ENCODE data around the gene HVCN1. TPM values are rescaled to one million over a fixed set of nuclear protein-coding genes. Genes with fewer than 3 reads are reported as not detected.
A peak's percentile ranks its signal among the peaks of the same experiment; 100 is the strongest.

The HVCN1 gene
- total RNA-seq, 2 donors from 2014 or later: 2.8 to 6.3 TPM

- H3K27ac Mint-ChIP-seq: no peak overlapping the region
- DNase-seq (ENCODE audit: low spot score in 2 of 2) (no peak), ATAC-seq (no peak)
- H3K36me3 Mint-ChIP-seq: no peaks in the 10 kb centered on the region
- H3K9me3 Mint-ChIP-seq: no peaks in the 10 kb centered on the region
Observed at GRCh38 chr12:110708917-110709316, 20.0 kb upstream of the HVCN1 start.

GRCh38 chr12:110705309-110705708, 16.4 kb upstream of the HVCN1 start:
- Mint-ChIP-seq H3K27ac (no peak overlapping the region), H3K36me3 (no peaks in the 10 kb centered on the region), H3K9me3 (no peaks in the 10 kb centered on the region)
- DNase-seq (ENCODE audit: low spot score in 2 of 2) (no peak), ATAC-seq (no peak)

GRCh38 chr12:110704750-110705149, 15.8 kb upstream of the HVCN1 start:
- no peaks in the 10 kb centered on the region for H3K36me3 Mint-ChIP-seq
- peak overlapping the region in 1 of 2 donors; percentile 60 for H3K27ac Mint-ChIP-seq
- DNase-seq (ENCODE audit: low spot score in 2 of 2) (no peak), ATAC-seq (peak; percentile 41 to 67)
- no peaks in the 10 kb centered on the region for H3K9me3 Mint-ChIP-seq

- H3K36me3 Mint-ChIP-seq: no peaks in the 10 kb centered on the region
- no peak for DNase-seq (ENCODE audit: low spot score in 2 of 2)
- no peaks in the 10 kb centered on the region for H3K9me3 Mint-ChIP-seq
- ATAC-seq: no peak
- H3K27ac Mint-ChIP-seq: no peak overlapping the region
Observed at GRCh38 chr12:110704231-110704630, 15.3 kb upstream of the HVCN1 start.

- DNase-seq (ENCODE audit: low spot score in 2 of 2) (no peak), ATAC-seq (no peak)
- Mint-ChIP-seq H3K9me3 (no peaks in the 10 kb centered on the region), H3K27ac (no peak overlapping the region), H3K36me3 (no peaks in the 10 kb centered on the region)
Observed at GRCh38 chr12:110702081-110702480, 13.2 kb upstream of the HVCN1 start.

GRCh38 chr12:110699591-110700445, 10.9 kb upstream of the HVCN1 start:
- H3K9me3 Mint-ChIP-seq: no peaks in the 10 kb centered on the region
- DNase-seq (ENCODE audit: low spot score in 2 of 2) (no peak), ATAC-seq (no peak)
- H3K27ac Mint-ChIP-seq: no peak overlapping the region
- H3K36me3 Mint-ChIP-seq: no peaks in the 10 kb centered on the region

- DNase-seq (ENCODE audit: low spot score in 2 of 2): peak; percentile 65 to 74
- Mint-ChIP-seq H3K9me3 (no peaks in the 10 kb centered on the region), H3K27ac (peak overlapping the region in 1 of 2 donors; percentile 80), H3K36me3 (no peaks in the 10 kb centered on the region)
- ATAC-seq: peak; percentile 98 to 99
Observed at GRCh38 chr12:110698171-110698902, 9.4 kb upstream of the HVCN1 start.

- ATAC-seq: no peak
- DNase-seq (ENCODE audit: low spot score in 2 of 2): no peak
- Mint-ChIP-seq H3K27ac (peak overlapping the region in 1 of 2 donors; percentile 48), H3K9me3 (no peaks in the 10 kb centered on the region), H3K36me3 (no peaks in the 10 kb centered on the region)
Observed at GRCh38 chr12:110697236-110697635, 8.3 kb upstream of the HVCN1 start.

- DNase-seq (ENCODE audit: low spot score in 2 of 2) (no peak), ATAC-seq (no peak)
- no peaks in the 10 kb centered on the region for H3K36me3 Mint-ChIP-seq
- no peaks in the 10 kb centered on the region for H3K9me3 Mint-ChIP-seq
- H3K27ac Mint-ChIP-seq: no peak overlapping the region
Observed at GRCh38 chr12:110696283-110696682, 7.4 kb upstream of the HVCN1 start.

- no peak for ATAC-seq
- no peak for DNase-seq (ENCODE audit: low spot score in 2 of 2)
- no peak overlapping the region for H3K27ac Mint-ChIP-seq
- H3K36me3 Mint-ChIP-seq: no peaks in the 10 kb centered on the region
- no peaks in the 10 kb centered on the region for H3K9me3 Mint-ChIP-seq
Observed at GRCh38 chr12:110694330-110694901, 5.5 kb upstream of the HVCN1 start.

GRCh38 chr12:110693731-110694130, 4.8 kb upstream of the HVCN1 start:
- Mint-ChIP-seq H3K27ac (no peak overlapping the region), H3K36me3 (no peaks in the 10 kb centered on the region), H3K9me3 (no peaks in the 10 kb centered on the region)
- ATAC-seq (no peak), DNase-seq (ENCODE audit: low spot score in 2 of 2) (no peak)

- H3K27ac Mint-ChIP-seq: peak overlapping the region in 1 of 2 donors; percentile 51
- H3K9me3 Mint-ChIP-seq: no peaks in the 10 kb centered on the region
- DNase-seq (ENCODE audit: low spot score in 2 of 2) (no peak), ATAC-seq (no peak)
- no peaks in the 10 kb centered on the region for H3K36me3 Mint-ChIP-seq
Observed at GRCh38 chr12:110690127-110690430, 1.2 kb upstream of the HVCN1 start.

GRCh38 chr12:110689281-110690126, 589 bp upstream of the HVCN1 start:
- H3K9me3 Mint-ChIP-seq: no peaks in the 10 kb centered on the region
- H3K36me3 Mint-ChIP-seq: no peaks in the 10 kb centered on the region
- ATAC-seq: peak; percentile 77 to 82
- DNase-seq (ENCODE audit: low spot score in 2 of 2): peak in 1 of 2 donors; percentile 36
- H3K27ac Mint-ChIP-seq: peak overlapping the region; percentile 51 to 77

GRCh38 chr12:110687396-110688169, 1.3 kb downstream of the HVCN1 start:
- no peak overlapping the region for H3K27ac Mint-ChIP-seq
- no peak for ATAC-seq

GRCh38 chr12:110686294-110686903, 2.5 kb downstream of the HVCN1 start:
- no peaks in the 10 kb centered on the region for H3K36me3 Mint-ChIP-seq
- ATAC-seq (no peak), DNase-seq (ENCODE audit: low spot score in 2 of 2) (no peak)
- H3K27ac Mint-ChIP-seq: no peak overlapping the region
- H3K9me3 Mint-ChIP-seq: no peaks in the 10 kb centered on the region

More at GRCh38 chr12:110687396-110688169, 1.3 kb downstream of the HVCN1 start:
- DNase-seq (ENCODE audit: low spot score in 2 of 2): no peak
- no peaks in the 10 kb centered on the region for H3K36me3 Mint-ChIP-seq
- H3K9me3 Mint-ChIP-seq: no peaks in the 10 kb centered on the region

Data from activated naive CD4-positive, alpha-beta T cell treated with anti-CD3 and anti-CD28 coated beads, Interleukin-2, amount 50 U/mL, for 72 hours (primary cell).